ENCODE results near the gene EIF4G3.
A peak's percentile ranks its signal among the peaks of the same experiment; 100 is the strongest.

The EIF4G3 gene

GRCh38 chr1:20988943-20989342 lies 187.8 kb downstream of the EIF4G3 start:
- DNase-seq (ENCODE audit: low spot score): no peak

GRCh38 chr1:20987831-20988825 lies 188.6 kb downstream of the EIF4G3 start:
- no peak for DNase-seq (ENCODE audit: low spot score)

GRCh38 chr1:20983297-20983889 lies 193.3 kb downstream of the EIF4G3 start:
- no peak for DNase-seq (ENCODE audit: low spot score)

- no peak for DNase-seq (ENCODE audit: low spot score)
Observed at GRCh38 chr1:20982316-20982715, 194.4 kb downstream of the EIF4G3 start.

GRCh38 chr1:20981915-20982314 lies 194.8 kb downstream of the EIF4G3 start:
- peak; percentile 8 for DNase-seq (ENCODE audit: low spot score)

- no peak for DNase-seq (ENCODE audit: low spot score)
Observed at GRCh38 chr1:20980051-20980450, 196.6 kb downstream of the EIF4G3 start.

GRCh38 chr1:20978413-20978812 lies 198.3 kb downstream of the EIF4G3 start:
- DNase-seq (ENCODE audit: low spot score): no peak

GRCh38 chr1:20975668-20976067 lies 201.0 kb downstream of the EIF4G3 start:
- no peak for DNase-seq (ENCODE audit: low spot score)

- DNase-seq (ENCODE audit: low spot score): no peak
Observed at GRCh38 chr1:20974951-20975350, 201.7 kb downstream of the EIF4G3 start.

GRCh38 chr1:20974069-20974468 lies 202.6 kb downstream of the EIF4G3 start:
- DNase-seq (ENCODE audit: low spot score): no peak

GRCh38 chr1:20972855-20973254 lies 203.8 kb downstream of the EIF4G3 start:
- no peak for DNase-seq (ENCODE audit: low spot score)

- no peak for DNase-seq (ENCODE audit: low spot score)
Observed at GRCh38 chr1:20964540-20965484, 211.9 kb downstream of the EIF4G3 start.

GRCh38 chr1:20962576-20963258 lies 214.0 kb downstream of the EIF4G3 start:
- DNase-seq (ENCODE audit: low spot score): no peak

GRCh38 chr1:20958430-20958829 lies 218.3 kb downstream of the EIF4G3 start:
- no peak for DNase-seq (ENCODE audit: low spot score)

- DNase-seq (ENCODE audit: low spot score): no peak
Observed at GRCh38 chr1:20956272-20956671, 220.4 kb downstream of the EIF4G3 start.

- no peak for DNase-seq (ENCODE audit: low spot score)
Observed at GRCh38 chr1:20950679-20951078, 226.0 kb downstream of the EIF4G3 start.

- DNase-seq (ENCODE audit: low spot score): no peak
Observed at GRCh38 chr1:20949871-20950590, 226.7 kb downstream of the EIF4G3 start.

GRCh38 chr1:20948101-20948500 lies 228.6 kb downstream of the EIF4G3 start:
- DNase-seq (ENCODE audit: low spot score): no peak

GRCh38 chr1:20947409-20947808 lies 229.3 kb downstream of the EIF4G3 start:
- DNase-seq (ENCODE audit: low spot score): no peak

GRCh38 chr1:20936621-20937020 lies 240.1 kb downstream of the EIF4G3 start:
- DNase-seq (ENCODE audit: low spot score): no peak

- DNase-seq (ENCODE audit: low spot score): no peak
Observed at GRCh38 chr1:20936216-20936615, 240.5 kb downstream of the EIF4G3 start.

Data from SW480 (cell line).